Type B pancreatic cell (in vitro differentiated cells): ENCODE data around the gene YWHAG. TPM values are rescaled to one million over a fixed set of nuclear protein-coding genes. Genes with fewer than 3 reads are reported as not detected.

Source experiments
- DNase-seq: peaks from one replicate; pipeline ENCODE4 v3.0.0; 2021; ENCODE audit warnings: mixed read lengths; ENCODE audit not compliant: unreplicated experiment; ENCODE audit errors: extremely low spot score
- H3K27ac Mint-ChIP-seq: 2 replicates; pipeline ENCODE4 v1.8.0; 2021; ENCODE audit warnings: mild to moderate bottlenecking, mixed read lengths
- H3K27me3 Mint-ChIP-seq: 2 replicates; pipeline ENCODE4 v1.8.0; 2021; ENCODE audit warnings: mixed read lengths
- H3K36me3 Mint-ChIP-seq: 2 replicates; pipeline ENCODE4 v1.8.0; 2021; ENCODE audit warnings: mixed read lengths
- H3K4me1 Mint-ChIP-seq: one replicate; pipeline ENCODE4 v1.8.0; 2021; ENCODE audit warnings: mixed read lengths; ENCODE audit not compliant: unreplicated experiment
- H3K4me3 Mint-ChIP-seq: 2 replicates; pipeline ENCODE4 v1.8.0; 2021; ENCODE audit warnings: mild to moderate bottlenecking, mixed read lengths
- H3K9me3 Mint-ChIP-seq: 2 replicates; pipeline ENCODE4 v1.8.0; 2021; ENCODE audit warnings: mixed read lengths
- CTCF ChIP-seq: fragments of 200-600 bp; sonication (generic); conservative IDR thresholded peaks from 2 replicates; pipeline ENCODE4 v1.5.0; 2021; ENCODE audit warnings: antibody characterized with exemption, mild to moderate bottlenecking
- total RNA-seq: library from RNA; stranded (reverse); gene quantifications from 2 replicates; pipeline ENCODE4 v1.2.1, GENCODE V29; 2021; ENCODE audit warnings: low replicate concordance

The YWHAG gene
- total RNA-seq, 1 donor from 2014 or later, result 140 TPM

- Mint-ChIP-seq H3K27me3 (no peaks in the 10 kb centered on the region), H3K4me1 (peaks cover 28% of the 10 kb centered on the region), H3K36me3 (peaks cover 64% of the 10 kb centered on the region), H3K27ac (peak overlapping the region; percentile 1), H3K4me3 (no peak overlapping the region), H3K9me3 (peaks cover 15% of the 10 kb centered on the region)
- no peak for TF ChIP-seq CTCF
- DNase-seq, result no peak
These were observed 7.4 kb downstream of the YWHAG start for GRCh38 chr7:76351372-76351771.

- Mint-ChIP-seq H3K27me3 (no peaks in the 10 kb centered on the region), H3K9me3 (peaks cover 10% of the 10 kb centered on the region), H3K36me3 (peaks cover 57% of the 10 kb centered on the region), H3K27ac (no peak overlapping the region), H3K4me1 (peaks cover 28% of the 10 kb centered on the region), H3K4me3 (no peak overlapping the region)
- no peak for TF ChIP-seq CTCF
- no peak for DNase-seq
These were observed 9.4 kb downstream of the YWHAG start for GRCh38 chr7:76349313-76349885.

GRCh38 chr7:76347710-76348109 lies 11.1 kb downstream of the YWHAG start:
- H3K4me1 Mint-ChIP-seq, result peaks cover 29% of the 10 kb centered on the region
- no peaks in the 10 kb centered on the region for H3K27me3 Mint-ChIP-seq
- TF ChIP-seq CTCF, result no peak
- H3K27ac Mint-ChIP-seq, result peak overlapping the region; percentile 39
- no peak overlapping the region for H3K4me3 Mint-ChIP-seq
- H3K36me3 Mint-ChIP-seq, result peaks cover 66% of the 10 kb centered on the region
- DNase-seq, result no peak
- H3K9me3 Mint-ChIP-seq, result peaks cover 10% of the 10 kb centered on the region

GRCh38 chr7:76346778-76347177 lies 12.0 kb downstream of the YWHAG start:
- H3K27ac Mint-ChIP-seq, result peak overlapping the region; percentile 93
- TF ChIP-seq CTCF, result no peak
- DNase-seq, result no peak
- peak overlapping the region; percentile 6 for H3K4me3 Mint-ChIP-seq
- H3K27me3 Mint-ChIP-seq, result no peaks in the 10 kb centered on the region
- peaks cover 8% of the 10 kb centered on the region for H3K9me3 Mint-ChIP-seq
- peaks cover 69% of the 10 kb centered on the region for H3K36me3 Mint-ChIP-seq
- peaks cover 32% of the 10 kb centered on the region for H3K4me1 Mint-ChIP-seq

- no peak for DNase-seq
- Mint-ChIP-seq H3K27ac (peak overlapping the region; percentile 93), H3K4me3 (no peak overlapping the region), H3K4me1 (peaks cover 31% of the 10 kb centered on the region), H3K27me3 (no peaks in the 10 kb centered on the region), H3K9me3 (peaks cover 2% of the 10 kb centered on the region), H3K36me3 (peaks cover 67% of the 10 kb centered on the region)
- TF ChIP-seq CTCF, result no peak
These were observed 12.7 kb downstream of the YWHAG start for GRCh38 chr7:76346097-76346496.

- Mint-ChIP-seq H3K27ac (no peak overlapping the region), H3K4me1 (peaks cover 40% of the 10 kb centered on the region), H3K4me3 (no peak overlapping the region), H3K36me3 (peaks cover 64% of the 10 kb centered on the region), H3K27me3 (no peaks in the 10 kb centered on the region), H3K9me3 (peaks cover 7% of the 10 kb centered on the region)
- no peak for TF ChIP-seq CTCF
- DNase-seq, result no peak
These were observed 14.9 kb downstream of the YWHAG start for GRCh38 chr7:76343931-76344321.
